NCI-H345 treated with DMSO at 0.1 percent for 48 hours (cell line): ENCODE results near the gene PHLPP1.

Experiments
- DNase-seq: peaks from one replicate; lab custom pipeline; 2025; ENCODE audit not compliant: unreplicated experiment; lab: John Stamatoyannopoulos, UW

PHLPP1 gene

GRCh38 chr18:62975785-62976184 is 260.4 kb downstream of the PHLPP1 start:
- no peak for DNase-seq

GRCh38 chr18:62976227-62976626 is 260.9 kb downstream of the PHLPP1 start:
- no peak for DNase-seq

GRCh38 chr18:62977512-62977911 is 262.2 kb downstream of the PHLPP1 start:
- no peak for DNase-seq

- no peak for DNase-seq
Measured at GRCh38 chr18:62978251-62979049, 263.1 kb downstream of the PHLPP1 start.

GRCh38 chr18:62979176-62979575 is 263.8 kb downstream of the PHLPP1 start:
- DNase-seq = peak; percentile 40

GRCh38 chr18:62979900-62980299 is 264.6 kb downstream of the PHLPP1 start:
- DNase-seq = no peak

GRCh38 chr18:62981566-62981965 is 266.2 kb downstream of the PHLPP1 start:
- DNase-seq = no peak

- peak; percentile 7 for DNase-seq
Measured at GRCh38 chr18:62982600-62983251, 267.4 kb downstream of the PHLPP1 start.

GRCh38 chr18:62984656-62985315 is 269.4 kb downstream of the PHLPP1 start:
- no peak for DNase-seq

- DNase-seq = no peak
Measured at GRCh38 chr18:62986490-62986889, 271.1 kb downstream of the PHLPP1 start.

GRCh38 chr18:62987055-62987830 is 271.9 kb downstream of the PHLPP1 start:
- DNase-seq = no peak

GRCh38 chr18:62987859-62988258 is 272.5 kb downstream of the PHLPP1 start:
- no peak for DNase-seq

- DNase-seq = no peak
Measured at GRCh38 chr18:62988471-62988870, 273.1 kb downstream of the PHLPP1 start.

GRCh38 chr18:62989195-62989594 is 273.9 kb downstream of the PHLPP1 start:
- DNase-seq = no peak

- no peak for DNase-seq
Measured at GRCh38 chr18:62990653-62991052, 275.3 kb downstream of the PHLPP1 start.

GRCh38 chr18:62991389-62991788 is 276.0 kb downstream of the PHLPP1 start:
- no peak for DNase-seq

- no peak for DNase-seq
Measured at GRCh38 chr18:62991959-62992358, 276.6 kb downstream of the PHLPP1 start.

GRCh38 chr18:62992877-62993365 is 277.6 kb downstream of the PHLPP1 start:
- no peak for DNase-seq

GRCh38 chr18:62996566-62996965 is 281.2 kb downstream of the PHLPP1 start:
- DNase-seq = no peak

- DNase-seq = no peak
Measured at GRCh38 chr18:62997076-62997475, 281.7 kb downstream of the PHLPP1 start.

GRCh38 chr18:62998443-62998842 is 283.1 kb downstream of the PHLPP1 start:
- DNase-seq = no peak
